ENCODE results near the gene IGHMBP2.

Gene IGHMBP2

DNA sequence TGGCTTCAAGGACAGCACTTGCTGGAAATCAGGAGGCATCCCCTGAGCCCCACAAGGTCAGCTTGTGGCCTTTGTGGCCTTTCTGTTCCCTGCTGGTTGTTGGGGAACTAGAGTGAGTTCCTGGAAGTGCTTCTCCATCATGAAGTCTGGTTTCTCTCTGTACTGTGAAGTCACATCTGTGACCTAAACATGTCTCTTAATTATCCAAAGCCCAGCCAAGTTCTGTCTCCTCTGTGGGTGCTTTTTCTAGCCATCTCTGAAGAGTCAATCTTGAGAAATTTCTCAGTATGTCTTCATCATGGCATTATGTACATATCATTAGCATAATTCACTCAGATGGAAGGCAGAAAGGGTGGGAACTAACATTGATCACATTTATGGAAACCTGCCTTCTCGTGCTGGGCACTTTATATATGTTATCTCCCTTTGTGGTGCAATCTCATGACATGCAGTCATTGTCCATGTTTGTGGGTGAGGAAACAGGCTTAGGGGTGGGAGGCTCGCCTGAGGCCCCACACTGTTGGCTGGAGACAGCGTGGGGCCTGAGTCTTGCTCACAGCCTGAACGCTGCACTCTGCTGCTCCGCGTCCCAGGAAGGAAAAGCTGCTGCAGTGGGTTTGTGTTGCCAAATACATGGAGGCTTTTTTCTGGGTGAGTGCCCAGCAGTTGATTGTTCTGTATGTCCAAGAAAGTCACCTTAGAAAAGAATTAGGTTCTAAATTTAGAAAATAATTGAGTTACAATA lies 24.6 kb downstream of the IGHMBP2 start:
- no peak for DNase-seq

DNA sequence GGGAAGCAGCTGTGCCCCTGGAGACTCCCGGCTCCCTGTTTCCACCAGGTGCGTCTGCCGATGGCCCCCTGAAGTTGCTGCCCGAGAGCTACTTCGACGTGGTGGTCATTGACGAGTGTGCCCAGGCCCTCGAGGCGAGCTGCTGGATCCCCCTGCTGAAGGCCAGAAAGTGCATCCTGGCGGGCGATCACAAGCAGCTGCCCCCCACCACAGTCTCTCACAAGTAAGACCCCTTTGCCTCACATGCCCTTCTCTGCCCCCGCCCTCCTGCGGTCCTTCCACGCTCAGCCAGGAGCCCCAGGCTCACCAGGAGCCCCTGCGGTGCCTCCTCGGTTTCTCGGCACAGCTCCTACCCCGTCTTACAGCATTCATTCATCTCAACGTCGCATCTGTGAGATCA lies 25.4 kb downstream of the IGHMBP2 start:
- DNase-seq, result no peak

GRCh38 chr11:68929706-68930570 lies 26.2 kb downstream of the IGHMBP2 start:
- no peak for DNase-seq

GRCh38 chr11:68930991-68931855 lies 27.5 kb downstream of the IGHMBP2 start:
- no peak for DNase-seq

- DNase-seq, result no peak
These were observed 28.2 kb downstream of the IGHMBP2 start for GRCh38 chr11:68931911-68932310.

DNA sequence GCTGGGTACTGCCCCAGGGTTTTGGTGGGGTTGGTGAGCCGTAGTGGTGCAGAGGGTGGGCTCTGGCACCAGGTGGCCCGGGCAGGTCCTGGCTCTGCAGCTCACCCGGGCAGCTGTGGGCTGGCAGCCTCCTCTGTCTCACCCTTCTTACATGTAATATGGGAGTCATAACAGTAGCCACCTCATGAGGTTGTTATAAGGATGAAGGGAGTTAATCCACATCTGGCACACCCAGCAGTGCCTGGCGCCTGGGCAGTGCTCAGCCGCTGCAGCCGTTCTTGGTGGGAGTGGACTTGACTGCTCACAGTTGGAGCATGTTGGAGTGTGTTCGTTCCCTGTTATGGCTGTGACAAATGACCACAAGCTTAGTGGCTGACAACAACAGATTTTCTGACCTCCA lies 28.7 kb downstream of the IGHMBP2 start:
- no peak for DNase-seq

DNA sequence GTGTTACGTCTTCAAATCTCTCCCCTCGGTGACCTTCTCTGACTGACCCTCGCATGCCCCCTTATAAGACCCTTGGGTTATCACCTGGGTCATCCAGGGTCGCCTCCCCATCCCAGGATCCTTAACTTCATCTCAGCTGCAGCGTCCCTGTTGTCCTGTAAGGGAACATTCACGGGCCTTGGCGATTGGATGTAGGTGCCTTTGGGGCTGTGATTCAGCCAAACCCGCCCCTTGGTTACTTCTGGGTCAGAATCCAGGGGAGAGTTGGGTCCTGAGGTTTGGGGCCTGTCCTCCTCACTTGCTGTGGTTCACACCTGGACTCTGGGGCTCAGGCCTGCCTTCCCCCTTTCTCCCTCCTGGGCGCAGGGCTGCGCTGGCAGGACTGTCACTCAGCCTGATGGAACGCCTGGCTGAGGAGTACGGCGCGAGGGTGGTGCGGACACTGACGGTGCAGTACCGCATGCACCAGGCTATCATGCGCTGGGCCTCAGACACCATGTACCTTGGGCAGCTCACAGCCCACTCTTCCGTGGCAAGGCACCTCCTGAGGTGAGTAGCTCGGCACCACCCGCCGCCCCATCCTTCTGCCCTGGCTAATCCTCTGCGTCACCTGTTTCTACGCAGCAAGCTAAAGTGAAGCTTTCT lies 29.4 kb downstream of the IGHMBP2 start:
- no peak for DNase-seq

GRCh38 chr11:68933605-68934320 lies 30.1 kb downstream of the IGHMBP2 start:
- DNase-seq, result no peak

DNA sequence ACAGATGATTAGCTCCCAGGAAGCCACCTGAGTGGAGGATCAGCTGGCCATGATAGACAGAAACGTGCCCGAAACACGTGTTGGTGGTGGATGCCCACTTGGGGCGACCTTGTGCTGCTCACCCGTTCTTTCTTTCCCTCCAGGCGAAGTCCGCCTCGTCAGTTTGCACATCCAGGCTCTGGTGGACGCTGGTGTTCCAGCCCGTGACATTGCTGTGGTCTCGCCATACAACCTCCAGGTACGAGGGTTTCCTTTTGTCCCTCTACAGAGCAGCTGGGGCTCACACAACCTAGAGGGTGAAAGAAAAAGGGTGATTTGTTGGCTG lies 30.6 kb downstream of the IGHMBP2 start:
- DNase-seq, result no peak

DNA sequence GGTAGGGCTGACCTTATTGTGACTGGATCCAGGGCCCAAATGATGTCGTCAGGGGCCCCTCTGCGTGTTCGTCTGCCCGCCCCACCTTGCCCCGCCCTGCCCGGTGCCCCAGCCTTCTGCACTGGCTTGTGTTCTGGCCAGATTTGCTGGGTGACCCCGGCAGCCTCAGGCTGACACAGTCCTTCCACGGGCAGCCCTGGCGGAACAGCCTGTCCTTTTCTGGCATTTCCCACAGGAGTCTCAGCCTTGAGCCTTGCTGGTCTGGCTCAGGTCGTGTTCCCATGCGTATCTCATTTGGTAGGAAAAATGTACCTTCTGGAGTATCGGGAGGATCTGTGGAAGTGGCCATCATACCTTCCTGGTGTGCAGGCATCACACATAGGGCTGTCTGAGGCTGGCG lies 31.0 kb downstream of the IGHMBP2 start:
- no peak for DNase-seq

- no peak for DNase-seq
These were observed 31.4 kb downstream of the IGHMBP2 start for GRCh38 chr11:68935066-68935465.

DNA sequence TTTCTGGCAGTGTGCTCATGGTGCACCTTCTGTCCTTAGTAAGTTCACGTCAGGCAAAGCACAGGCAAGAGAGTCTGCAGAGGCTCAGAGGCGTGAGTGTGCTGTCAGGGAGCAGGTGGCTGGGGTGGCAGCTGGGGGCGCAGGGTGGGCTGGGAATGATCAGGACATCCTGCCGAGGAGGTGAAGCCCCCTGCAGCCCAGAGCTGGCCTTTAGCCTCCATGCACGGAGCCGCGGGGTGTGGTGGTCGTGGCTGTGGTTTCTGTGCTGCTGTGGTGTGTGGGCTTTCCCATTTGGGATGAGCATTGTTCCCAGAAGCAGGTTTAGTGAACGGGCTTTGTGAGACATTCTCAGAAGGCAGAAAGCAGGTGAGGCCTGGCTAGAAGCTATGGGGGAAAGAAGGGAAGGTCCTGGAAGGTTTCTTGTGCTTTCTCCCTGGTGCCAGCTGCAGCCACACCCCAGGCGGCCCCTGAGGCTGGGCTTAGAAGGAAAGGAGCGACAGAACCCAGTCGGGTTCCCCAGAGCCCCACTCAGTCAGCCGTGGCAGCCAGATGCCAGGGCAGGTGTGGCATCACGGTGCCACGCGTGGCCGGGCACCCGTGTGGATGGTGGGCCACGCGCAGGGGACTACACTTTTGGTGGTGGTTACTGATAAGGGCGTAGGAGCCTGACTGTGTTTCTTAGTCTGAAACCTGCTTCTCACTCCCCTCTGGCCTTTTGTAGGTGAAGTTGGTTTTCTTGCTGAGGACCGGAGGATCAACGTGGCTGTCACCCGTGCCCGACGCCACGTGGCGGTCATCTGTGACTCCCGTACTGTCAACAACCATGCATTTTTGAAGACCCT lies 32.0 kb downstream of the IGHMBP2 start:
- DNase-seq, result no peak

DNA sequence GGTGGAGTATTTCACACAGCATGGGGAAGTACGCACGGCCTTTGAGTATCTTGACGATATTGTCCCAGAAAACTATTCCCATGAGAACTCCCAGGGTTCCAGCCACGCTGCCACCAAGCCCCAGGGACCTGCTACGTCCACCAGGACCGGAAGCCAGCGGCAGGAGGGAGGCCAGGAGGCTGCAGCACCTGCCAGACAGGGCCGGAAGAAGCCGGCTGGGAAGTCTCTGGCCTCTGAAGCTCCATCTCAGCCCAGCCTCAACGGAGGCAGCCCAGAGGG lies 32.6 kb downstream of the IGHMBP2 start:
- DNase-seq, result no peak

GRCh38 chr11:68936676-68937620 lies 33.3 kb downstream of the IGHMBP2 start:
- DNase-seq, result no peak

DNA sequence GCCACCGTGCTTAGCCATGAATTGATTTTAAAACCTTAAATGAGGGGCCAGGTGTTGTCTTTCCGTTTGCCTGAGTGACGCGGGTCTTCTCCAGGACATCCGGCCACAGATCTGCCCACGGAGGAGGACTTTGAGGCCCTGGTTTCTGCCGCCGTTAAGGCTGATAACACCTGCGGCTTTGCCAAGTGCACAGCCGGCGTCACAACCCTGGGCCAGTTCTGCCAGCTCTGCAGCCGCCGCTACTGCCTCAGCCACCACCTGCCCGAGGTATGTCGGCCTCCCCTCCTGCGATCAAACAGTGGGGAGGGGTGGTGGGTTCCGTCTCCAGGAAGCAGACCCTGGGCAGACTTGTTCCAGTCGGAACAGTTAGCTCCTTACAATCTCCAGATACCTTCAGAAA lies 34.4 kb downstream of the IGHMBP2 start:
- no peak for DNase-seq

- no peak for DNase-seq
These were observed 35.3 kb downstream of the IGHMBP2 start for GRCh38 chr11:68938816-68939582.

DNA sequence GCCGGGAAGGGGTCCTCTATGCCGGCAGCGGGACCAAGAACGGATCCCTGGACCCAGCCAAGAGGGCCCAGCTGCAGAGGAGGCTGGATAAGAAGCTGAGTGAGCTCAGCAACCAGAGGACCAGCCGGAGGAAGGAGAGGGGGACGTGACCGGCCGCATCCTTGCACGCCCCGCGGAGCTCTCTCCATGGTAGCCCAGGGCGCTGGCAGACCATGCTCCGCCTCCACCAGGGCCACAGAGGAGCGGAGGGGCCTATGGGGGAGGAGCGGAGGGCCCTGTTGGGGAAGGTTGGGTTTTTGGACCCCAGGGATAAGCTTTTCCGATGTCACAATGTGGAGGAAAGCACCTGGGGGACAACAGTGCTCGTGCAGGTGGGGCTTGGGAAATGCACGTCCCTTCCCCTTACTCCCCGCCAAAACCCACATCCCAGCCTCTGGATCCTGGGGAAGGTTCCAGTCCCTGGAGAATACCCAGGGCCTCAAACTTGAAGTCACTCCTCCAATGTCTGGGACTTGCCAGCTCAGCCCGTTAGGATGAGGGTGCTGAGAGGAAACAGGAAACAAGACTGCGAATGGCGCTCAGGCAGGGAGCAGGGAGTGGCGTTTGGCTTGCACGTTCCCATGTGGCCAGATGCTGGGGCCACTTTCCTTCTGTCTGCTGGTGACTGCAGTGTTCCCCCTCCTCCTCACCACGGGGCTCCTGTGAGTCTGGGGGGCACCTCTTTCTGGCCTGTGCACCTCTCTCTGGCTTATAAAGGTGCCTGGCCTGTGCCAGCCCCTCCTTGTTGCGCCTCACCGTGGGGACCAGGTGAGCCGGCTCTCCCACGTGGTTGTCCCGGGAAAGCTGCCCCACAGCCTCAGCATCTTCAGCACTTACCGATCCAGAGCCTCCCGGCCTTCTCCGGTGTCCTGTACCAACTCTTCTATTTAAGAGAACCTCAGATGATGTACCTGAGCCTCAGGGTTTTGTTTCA lies 36.2 kb downstream of the IGHMBP2 start:
- DNase-seq, result no peak

DNA sequence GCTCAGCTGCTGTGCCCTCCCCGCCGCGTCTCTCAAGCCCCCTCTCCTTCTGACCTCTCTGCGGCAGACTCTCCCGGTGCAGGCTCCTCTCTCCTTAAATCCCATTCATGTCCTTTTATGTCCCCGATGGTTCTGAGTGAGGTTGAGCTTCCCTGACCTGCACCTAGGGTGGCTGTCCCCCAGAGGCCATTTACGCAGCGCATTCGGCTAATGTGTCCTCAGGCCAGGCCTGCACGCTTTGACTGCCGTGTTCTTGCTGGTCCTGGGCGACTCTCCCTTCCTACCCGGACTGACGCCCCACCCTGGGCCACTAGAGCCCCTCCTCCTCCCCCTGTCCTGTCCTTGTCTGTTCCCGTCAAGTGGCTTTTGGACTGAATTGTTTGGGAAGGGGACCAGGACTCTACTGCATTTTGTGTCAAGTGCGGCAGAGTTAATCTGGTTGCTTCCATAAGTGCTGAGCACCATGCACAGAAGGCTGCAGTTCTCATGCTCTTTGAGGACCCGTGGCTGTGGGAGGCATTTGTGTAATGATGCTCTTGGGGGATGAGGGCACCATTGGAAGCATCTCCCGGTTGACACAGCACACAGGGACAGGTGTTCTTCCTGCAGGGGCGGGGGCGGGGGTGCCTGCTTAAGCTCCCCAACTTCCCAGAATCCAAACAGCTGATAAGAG lies 37.1 kb downstream of the IGHMBP2 start:
- DNase-seq, result no peak
